ENCODE data around the gene VAV3.

DNA sequence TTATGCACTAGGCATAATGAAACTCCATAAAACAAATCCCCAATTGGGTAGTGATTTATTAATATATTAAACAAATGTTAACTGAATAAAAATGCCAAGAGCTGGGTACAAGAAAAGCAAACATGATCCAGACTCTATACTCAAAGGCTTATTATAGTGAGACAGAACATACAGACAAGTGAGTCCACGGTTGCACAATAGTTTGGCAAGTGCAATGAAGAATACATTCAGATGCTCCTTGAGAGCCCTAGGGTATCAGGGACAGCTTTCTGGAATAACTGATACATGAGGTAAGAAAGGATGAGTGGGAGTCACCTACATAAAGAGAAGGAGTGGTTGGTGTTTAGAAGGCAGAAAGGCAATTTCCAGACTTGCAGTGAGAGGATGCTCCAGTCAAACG is 85.1 kb downstream of the VAV3 start:
- TF ChIP-seq CTCF (IDR thresholded peaks at IDR 0.05 in 8 of 11, conservative IDR thresholded peaks at IDR 0.05 in 3 of 11) (no peak), POLR2A (IDR thresholded peaks at IDR 0.05) (no peak)

All from spleen (tissue), 7 donors.